Skeletal muscle tissue (tissue), 4 donors: ENCODE measurements around the gene C1QTNF8. TPM values are rescaled to one million over a fixed set of nuclear protein-coding genes. Genes with fewer than 3 reads are reported as not detected.
"Not testable (repeated sequence)": the region's sequence is repeated elsewhere in the genome, so short reads cannot be mapped to it uniquely, and the experiment has no call there.

Experiments
- H3K27ac ChIP-seq: one replicate; pipeline ENCODE4 v1.7.0; 2013; ENCODE audit warnings: mild to moderate bottlenecking, low read depth, low read length, inconsistent platforms
- H3K27me3 ChIP-seq, 3 donors: one replicate each; pipeline ENCODE4 v1.7.0; 2013; ENCODE audit warnings: low read length in 3 of 3; ENCODE audit not compliant: control insufficient read depth in 3 of 3, insufficient read depth in 3 of 3
- H3K36me3 ChIP-seq, 3 donors: one replicate each; pipeline ENCODE4 v1.7.0; 2013; ENCODE audit warnings: low read length in 3 of 3; ENCODE audit not compliant: control insufficient read depth in 3 of 3, insufficient read depth in 3 of 3
- H3K4me1 ChIP-seq, 3 donors: one replicate each; pipeline ENCODE4 v1.7.0; 2013; ENCODE audit warnings: low read length in 3 of 3, mild to moderate bottlenecking in 3 of 3; ENCODE audit not compliant: control insufficient read depth in 3 of 3, insufficient read depth in 3 of 3
- H3K4me3 ChIP-seq, 3 donors: one replicate each; pipeline ENCODE4 v1.7.0; 2013; ENCODE audit warnings: low read length in 3 of 3
- H3K9ac ChIP-seq, 3 donors: one replicate each; pipeline ENCODE4 v1.7.0; 2013; ENCODE audit warnings: low read length in 3 of 3, mild to moderate bottlenecking in 3 of 3, moderate library complexity in 2 of 3, low read depth in 1 of 3
- H3K9me3 ChIP-seq, 3 donors: one replicate each; pipeline ENCODE4 v1.7.0; 2013; ENCODE audit warnings: low read length in 3 of 3; ENCODE audit not compliant: control insufficient read depth in 3 of 3
- total RNA-seq: library from RNA; depleted of rRNA; stranded (reverse); fragments of >200 nt; gene quantifications from one replicate; pipeline ENCODE4 v1.2.3, GENCODE V29; 2014
- donor health status: Osteomylitis.

C1QTNF8 gene
- total RNA-seq, 1 donor from 2014 or later, result not detected

DNA sequence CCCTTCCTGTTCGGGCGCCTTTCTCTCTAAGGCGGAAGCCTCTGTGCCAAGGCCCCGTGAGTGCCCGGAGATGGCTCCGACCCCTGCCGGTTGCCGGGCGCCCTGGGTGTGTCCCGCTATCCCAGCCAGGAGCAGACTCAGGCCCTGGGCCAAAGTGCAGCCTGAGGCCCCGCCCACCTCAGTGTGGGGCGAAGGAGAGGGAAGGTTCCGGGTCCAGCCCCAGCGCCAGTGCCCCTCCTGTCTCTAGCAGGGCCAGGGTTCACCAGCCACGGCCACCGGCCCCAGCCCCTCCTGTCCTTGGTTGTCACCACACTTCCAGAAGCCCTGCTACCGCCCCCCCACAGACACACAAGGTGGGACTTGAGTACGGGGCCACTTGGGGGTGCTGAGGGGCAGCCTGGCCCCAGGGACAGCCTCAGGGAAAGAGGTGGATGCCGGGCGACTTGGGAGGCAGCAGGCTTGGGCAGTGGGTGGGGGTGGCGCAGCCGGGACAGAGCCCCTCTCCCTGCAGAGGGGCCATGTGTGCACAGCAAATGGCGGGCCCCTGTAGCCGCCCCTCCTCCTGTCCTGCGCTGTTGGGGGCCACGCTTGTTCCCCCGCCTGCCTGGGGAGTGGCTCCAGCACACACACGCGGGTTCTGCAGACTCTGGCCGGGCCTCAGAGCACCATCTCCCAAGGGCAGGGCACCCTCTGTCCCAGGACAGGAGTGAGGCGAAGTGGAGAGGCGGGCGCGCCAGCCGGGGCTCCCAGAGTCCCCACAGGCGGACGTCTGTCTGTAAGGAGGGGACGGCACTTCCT lies 6.0 kb downstream of the C1QTNF8 start:
- Histone ChIP-seq H3K27me3 (peaks cover 15 to 26% (median 18%) of the 10 kb centered on the region in 3 donors), H3K9me3 (peaks cover 0 to 7% (median 7%) of the 10 kb centered on the region in 3 donors), H3K4me1 (peaks cover 8 to 26% (median 20%) of the 10 kb centered on the region in 3 donors), H3K4me3 (peak overlapping the region in 2 of 3 donors; percentile 67 to 68), H3K36me3 (no peaks in the 10 kb centered on the region), H3K9ac (peak overlapping the region; percentile 53 to 84 (median 61)), H3K27ac (peak overlapping the region; percentile 58)

DNA sequence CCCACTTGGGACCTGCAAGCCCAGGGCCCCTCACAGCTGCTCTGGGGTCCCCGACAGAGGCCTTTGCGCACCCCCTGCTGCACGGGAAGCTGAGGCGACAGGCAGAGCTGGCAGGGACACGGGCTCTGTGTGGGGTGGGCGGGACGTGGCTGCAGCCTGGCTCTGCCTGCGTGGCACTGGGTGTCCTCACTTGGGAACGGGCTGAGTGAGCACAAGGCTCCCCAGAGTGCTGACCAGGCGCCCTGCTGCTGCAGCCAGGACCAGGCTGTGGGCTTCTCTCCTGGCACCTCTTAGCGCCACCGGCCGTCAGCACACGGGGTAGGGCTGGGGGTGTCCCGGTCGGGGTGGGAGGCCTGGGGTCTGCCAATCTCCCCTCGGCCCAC lies 6.6 kb downstream of the C1QTNF8 start:
- peak overlapping the region in 2 of 3 donors; percentile 67 to 68 for H3K4me3 ChIP-seq
- H3K27me3 ChIP-seq, result peaks cover 15 to 27% (median 21%) of the 10 kb centered on the region in 3 donors
- peak overlapping the region in 2 of 3 donors; percentile 53 to 84 for H3K9ac ChIP-seq
- H3K27ac ChIP-seq, result peak overlapping the region; percentile 58
- peaks cover 8 to 26% (median 20%) of the 10 kb centered on the region in 3 donors for H3K4me1 ChIP-seq
- peaks cover 0 to 12% (median 11%) of the 10 kb centered on the region in 3 donors for H3K9me3 ChIP-seq
- peaks cover 0 to 3% (median 0%) of the 10 kb centered on the region in 3 donors for H3K36me3 ChIP-seq

DNA sequence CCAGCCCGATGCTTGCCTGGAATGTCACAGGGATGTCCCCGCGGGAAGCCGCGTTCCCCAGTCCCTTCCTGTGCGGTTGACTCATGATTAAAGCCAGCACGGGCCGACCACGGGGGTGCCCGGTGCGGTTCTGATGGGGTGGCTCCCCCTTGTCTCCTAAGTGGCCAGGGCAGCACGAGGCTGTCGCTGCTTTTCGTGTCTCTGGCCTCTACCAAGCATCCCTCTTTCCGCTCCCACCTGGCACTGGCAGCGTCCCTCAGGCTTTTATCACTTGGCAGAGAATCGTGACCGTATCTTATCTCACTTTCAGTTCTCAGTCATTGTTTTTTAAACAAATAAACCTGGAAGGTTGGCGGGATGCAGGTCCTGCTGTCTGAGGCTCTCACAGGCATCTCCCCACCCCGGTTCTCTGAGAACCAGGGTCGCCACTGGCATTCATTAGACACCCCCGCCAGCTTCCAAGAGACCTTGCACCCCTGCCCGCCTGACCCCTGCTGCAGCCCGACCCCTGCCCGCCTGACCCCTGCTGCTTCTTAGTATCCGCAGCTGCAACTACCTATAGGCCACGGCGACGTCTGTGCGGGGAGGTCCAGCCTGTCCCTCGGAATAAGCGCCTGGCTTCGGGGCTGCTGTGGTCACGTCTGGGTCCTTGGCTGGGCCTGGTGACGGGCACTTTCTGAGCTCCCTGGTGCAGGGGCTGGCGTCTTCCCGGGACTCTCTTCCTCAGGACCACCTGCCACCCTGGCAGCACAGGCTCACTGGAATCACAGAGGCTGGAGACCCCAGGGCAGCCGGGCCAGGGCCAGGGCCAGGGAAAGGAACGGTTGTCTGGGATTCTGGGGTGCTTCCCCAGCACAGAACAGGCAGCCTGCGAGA lies 7.5 kb downstream of the C1QTNF8 start:
- no peak overlapping the region for H3K27ac ChIP-seq
- no peak overlapping the region for H3K4me3 ChIP-seq
- H3K27me3 ChIP-seq, result peaks cover 22 to 36% (median 29%) of the 10 kb centered on the region in 3 donors

DNA sequence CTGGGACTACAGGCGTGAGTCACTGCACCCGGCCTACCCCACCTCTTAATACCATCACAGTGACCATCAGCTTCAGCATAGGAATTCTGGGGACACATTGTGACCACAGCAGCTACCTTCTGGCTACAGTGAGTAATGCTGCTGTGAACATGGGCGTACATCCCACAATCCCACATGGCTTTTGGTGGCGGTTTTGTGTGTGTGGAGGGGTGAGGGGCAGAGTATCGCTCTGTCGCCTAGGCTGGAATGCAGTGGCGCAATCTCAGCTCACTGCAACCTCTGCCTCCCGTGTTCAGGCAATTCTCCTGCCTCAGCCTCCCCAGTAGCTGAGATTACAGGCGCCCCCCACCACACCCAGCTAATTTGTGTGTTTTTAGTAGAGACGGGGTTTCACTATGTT lies 9.6 kb downstream of the C1QTNF8 start:
- Histone ChIP-seq H3K27me3 (peaks cover 35 to 54% (median 40%) of the 10 kb centered on the region in 3 donors), H3K4me1 (peaks cover 8 to 21% (median 16%) of the 10 kb centered on the region in 3 donors), H3K9me3 (peaks cover 0 to 12% (median 11%) of the 10 kb centered on the region in 3 donors)
- not testable (repeated sequence) for H3K36me3 ChIP-seq, H3K9ac ChIP-seq, H3K4me3 ChIP-seq, H3K27ac ChIP-seq

More for the DNA sequence above, 7.5 kb downstream of the C1QTNF8 start:
- H3K36me3 ChIP-seq, result peaks cover 0 to 3% (median 0%) of the 10 kb centered on the region in 3 donors
- peaks cover 0 to 12% (median 11%) of the 10 kb centered on the region in 3 donors for H3K9me3 ChIP-seq
- H3K4me1 ChIP-seq, result peaks cover 8 to 26% (median 20%) of the 10 kb centered on the region in 3 donors
- H3K9ac ChIP-seq, result peak overlapping the region in 1 of 3 donors; percentile 84

DNA sequence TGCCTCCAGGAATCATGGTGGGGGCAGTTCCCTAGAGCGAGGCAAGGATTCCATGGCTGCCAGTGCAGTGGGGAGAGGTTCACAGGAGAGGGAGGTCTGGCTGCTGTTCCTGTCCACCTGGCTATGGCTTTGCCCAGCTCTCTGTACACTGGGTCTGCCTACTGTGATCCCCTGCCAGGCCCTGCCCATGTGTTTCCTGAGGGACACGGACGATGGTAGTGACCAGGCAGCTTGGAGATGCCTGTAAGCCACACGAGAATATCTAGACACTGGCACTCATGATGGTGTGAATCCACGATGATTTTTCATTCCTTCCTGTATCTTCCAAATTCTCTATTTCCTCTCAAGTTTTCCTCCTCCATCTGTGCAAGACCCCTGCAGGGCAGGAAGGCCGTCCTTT lies 11.1 kb downstream of the C1QTNF8 start:
- H3K4me1 ChIP-seq, result peaks cover 5 to 12% (median 7%) of the 10 kb centered on the region in 3 donors
- peaks cover 0 to 12% (median 11%) of the 10 kb centered on the region in 3 donors for H3K9me3 ChIP-seq
- peaks cover 0 to 3% (median 0%) of the 10 kb centered on the region in 3 donors for H3K36me3 ChIP-seq
- H3K9ac ChIP-seq, result no peak overlapping the region
- H3K27me3 ChIP-seq, result peaks cover 39 to 63% (median 55%) of the 10 kb centered on the region in 3 donors
- H3K4me3 ChIP-seq, result no peak overlapping the region
- H3K27ac ChIP-seq, result no peak overlapping the region

DNA sequence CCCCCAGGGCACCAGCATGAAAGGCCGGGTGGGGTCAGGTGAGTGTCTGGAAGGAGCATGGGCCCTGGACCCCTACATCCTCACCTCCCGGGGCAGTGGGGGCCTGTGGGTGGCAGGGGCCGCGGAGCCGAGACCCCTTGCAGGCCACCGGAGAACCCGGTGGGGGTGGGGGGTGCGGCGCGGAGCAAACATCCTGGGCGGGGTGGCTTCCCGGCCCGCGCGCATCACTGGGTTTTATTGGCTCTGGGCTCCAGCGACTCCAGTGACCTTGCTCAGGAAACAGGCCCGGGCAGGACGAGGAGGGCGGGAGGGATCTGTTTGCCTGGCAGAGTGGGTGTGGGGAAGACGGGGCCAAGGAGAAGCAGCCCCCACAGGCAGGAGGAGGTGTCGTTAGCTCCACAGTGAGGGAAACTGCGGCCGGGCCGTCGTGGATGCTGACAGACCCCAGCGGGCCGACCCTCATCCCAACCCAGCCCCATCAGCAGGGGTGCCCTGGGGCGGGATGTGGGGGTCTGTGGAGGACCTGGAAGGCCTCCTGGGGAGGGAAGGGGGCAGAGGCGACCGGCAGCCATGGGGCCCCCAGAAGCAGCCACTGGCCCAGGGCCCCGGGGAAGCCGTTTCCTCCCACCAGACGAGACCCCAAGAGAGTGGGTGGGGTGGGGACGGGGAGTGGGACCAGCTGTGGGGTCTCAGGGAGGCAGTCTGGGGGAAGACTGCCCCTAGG lies 12.9 kb downstream of the C1QTNF8 start:
- Histone ChIP-seq H3K27me3 (peaks cover 48 to 67% (median 56%) of the 10 kb centered on the region in 3 donors), H3K27ac (no peak overlapping the region), H3K9ac (no peak overlapping the region), H3K9me3 (peaks cover 0 to 12% (median 11%) of the 10 kb centered on the region in 3 donors), H3K4me1 (no peaks in the 10 kb centered on the region), H3K4me3 (no peak overlapping the region), H3K36me3 (peaks cover 0 to 3% (median 0%) of the 10 kb centered on the region in 3 donors)

DNA sequence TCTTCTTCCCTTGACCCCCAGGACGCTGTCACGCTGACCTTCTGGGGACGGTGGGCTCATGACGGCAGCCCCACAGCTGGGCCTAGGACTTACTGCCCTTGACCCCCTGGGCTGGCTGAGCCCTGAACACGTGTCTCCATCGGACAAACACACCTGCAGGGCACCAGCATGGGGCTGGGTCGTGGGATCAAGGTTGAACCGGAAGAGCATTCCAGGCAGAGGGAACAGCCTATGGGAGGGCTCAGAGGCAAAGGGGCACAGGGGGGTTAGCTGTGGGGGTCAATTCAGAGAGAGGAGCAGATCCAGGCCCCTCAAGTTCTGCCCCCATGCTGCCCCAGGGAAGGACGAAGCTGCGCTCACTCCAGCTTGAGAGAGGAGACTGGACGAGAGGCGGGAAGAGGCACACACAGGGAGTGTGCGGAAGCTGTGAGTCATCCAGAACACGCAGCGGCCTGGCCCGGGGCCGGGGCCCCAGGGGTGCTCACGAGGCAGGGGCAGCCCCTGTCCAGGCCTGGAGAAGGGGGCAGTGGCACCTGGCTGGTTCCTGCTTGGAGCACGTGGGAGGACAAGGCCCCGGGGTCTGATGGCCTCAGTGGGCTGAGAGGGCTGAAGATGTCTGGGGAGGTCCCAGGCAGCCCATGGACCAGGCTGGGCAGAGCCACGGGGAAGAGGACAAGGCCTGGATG lies 13.6 kb downstream of the C1QTNF8 start:
- peaks cover 0 to 3% (median 0%) of the 10 kb centered on the region in 3 donors for H3K36me3 ChIP-seq
- H3K27me3 ChIP-seq, result peaks cover 46 to 68% (median 59%) of the 10 kb centered on the region in 3 donors
- no peak overlapping the region for H3K9ac ChIP-seq
- H3K27ac ChIP-seq, result no peak overlapping the region
- peaks cover 0 to 12% (median 11%) of the 10 kb centered on the region in 3 donors for H3K9me3 ChIP-seq
- H3K4me3 ChIP-seq, result no peak overlapping the region
- H3K4me1 ChIP-seq, result no peaks in the 10 kb centered on the region

DNA sequence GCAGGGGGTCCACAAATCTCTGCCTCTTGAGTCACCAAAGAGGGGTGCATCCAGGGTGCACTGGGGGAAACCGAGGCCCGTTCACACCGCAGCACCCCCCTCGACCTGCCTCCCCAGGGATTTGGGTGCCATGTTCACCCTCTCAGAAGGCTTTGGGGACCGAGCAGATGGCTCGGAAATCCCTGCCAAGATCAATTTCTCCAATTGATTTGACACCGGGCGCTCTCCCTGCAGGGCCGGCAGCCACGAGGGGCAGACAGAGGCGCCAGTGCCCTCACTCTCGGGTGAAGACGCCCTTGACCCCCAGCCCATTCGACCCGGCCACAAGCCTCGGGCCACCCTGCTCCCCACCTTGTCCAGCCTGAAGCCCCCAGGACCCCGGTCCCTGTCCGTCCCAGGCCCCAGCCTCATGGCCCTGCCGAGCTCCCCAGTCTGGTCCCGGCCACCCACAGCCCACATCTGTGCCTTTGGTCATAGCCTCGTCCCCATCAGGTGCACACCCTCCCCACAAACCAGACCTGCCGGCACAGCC lies 14.2 kb downstream of the C1QTNF8 start:
- peaks cover 51 to 74% (median 65%) of the 10 kb centered on the region in 3 donors for H3K27me3 ChIP-seq
- no peak overlapping the region for H3K27ac ChIP-seq
- H3K4me1 ChIP-seq, result no peaks in the 10 kb centered on the region

More for the DNA sequence above, 14.2 kb downstream of the C1QTNF8 start:
- Histone ChIP-seq H3K9ac (no peak overlapping the region), H3K9me3 (peaks cover 0 to 12% (median 11%) of the 10 kb centered on the region in 3 donors), H3K36me3 (peaks cover 0 to 3% (median 0%) of the 10 kb centered on the region in 3 donors), H3K4me3 (no peak overlapping the region)
